ENCODE measurements around the gene GSN.

The GSN gene

DNA sequence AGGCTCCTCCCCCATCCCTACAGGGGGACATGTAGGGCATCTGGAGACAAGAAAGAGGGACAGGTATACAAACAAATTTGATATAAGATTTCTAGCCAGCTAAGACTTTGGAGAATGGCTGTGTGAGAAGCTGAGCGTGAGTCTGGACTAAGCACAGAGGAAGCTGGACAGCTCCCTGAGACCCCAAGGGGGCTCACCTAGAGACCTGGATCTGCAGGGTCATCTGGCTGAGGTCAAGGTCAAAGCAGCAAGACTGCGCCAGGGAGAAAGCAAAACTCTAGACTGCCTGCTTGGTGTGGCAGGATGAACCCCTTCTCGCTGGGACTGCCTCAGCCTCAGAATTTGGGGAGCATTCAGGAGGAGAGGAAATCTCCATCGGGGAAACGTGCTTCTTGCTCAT is 8.0 kb upstream of the GSN start:
- no peak overlapping the region for H3K27ac ChIP-seq

DNA sequence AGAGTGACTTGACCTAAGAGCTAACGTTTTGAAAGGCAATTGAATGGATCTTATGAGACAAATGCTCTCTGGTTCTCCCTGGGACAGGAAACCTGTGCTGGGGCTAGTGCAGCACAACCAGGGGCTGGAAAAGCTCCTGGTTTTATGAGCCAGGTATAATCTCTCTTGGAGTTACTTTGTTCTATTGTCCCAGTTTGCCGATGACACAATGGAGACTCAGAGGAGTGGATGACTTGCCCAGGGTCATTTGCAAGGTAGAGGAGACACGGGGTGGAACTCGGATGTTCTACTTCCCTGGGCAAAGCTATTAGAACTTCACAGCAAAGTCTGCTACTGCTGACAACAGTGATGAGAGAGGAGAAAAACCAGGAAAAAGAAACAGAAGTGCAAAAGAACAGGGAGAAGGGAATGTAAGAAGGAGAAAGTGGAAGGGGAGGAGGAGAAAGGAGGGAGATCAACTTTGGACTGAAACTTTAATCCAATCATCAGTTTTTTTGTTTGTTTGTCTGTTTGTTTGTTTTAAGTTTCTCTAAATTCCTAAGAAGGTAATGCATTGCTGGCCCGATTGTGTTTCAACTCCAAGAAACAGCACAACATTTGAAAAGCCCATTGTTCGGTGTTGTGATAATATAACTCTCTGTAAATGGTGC is 7.4 kb upstream of the GSN start:
- no peak overlapping the region for H3K27ac ChIP-seq
- TF ChIP-seq, protein P1, sequence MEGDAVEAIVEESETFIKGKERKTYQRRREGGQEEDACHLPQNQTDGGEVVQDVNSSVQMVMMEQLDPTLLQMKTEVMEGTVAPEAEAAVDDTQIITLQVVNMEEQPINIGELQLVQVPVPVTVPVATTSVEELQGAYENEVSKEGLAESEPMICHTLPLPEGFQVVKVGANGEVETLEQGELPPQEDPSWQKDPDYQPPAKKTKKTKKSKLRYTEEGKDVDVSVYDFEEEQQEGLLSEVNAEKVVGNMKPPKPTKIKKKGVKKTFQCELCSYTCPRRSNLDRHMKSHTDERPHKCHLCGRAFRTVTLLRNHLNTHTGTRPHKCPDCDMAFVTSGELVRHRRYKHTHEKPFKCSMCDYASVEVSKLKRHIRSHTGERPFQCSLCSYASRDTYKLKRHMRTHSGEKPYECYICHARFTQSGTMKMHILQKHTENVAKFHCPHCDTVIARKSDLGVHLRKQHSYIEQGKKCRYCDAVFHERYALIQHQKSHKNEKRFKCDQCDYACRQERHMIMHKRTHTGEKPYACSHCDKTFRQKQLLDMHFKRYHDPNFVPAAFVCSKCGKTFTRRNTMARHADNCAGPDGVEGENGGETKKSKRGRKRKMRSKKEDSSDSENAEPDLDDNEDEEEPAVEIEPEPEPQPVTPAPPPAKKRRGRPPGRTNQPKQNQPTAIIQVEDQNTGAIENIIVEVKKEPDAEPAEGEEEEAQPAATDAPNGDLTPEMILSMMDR (IDR thresholded peaks at IDR 0.05): no peak
- no peak for TF ChIP-seq ZFX (IDR thresholded peaks at IDR 0.05; ENCODE audit: borderline replicate concordance)

More for the DNA sequence above, 8.0 kb upstream of the GSN start:
- TF ChIP-seq ZFX (IDR thresholded peaks at IDR 0.05; ENCODE audit: borderline replicate concordance): no peak
- TF ChIP-seq, protein P1 (IDR thresholded peaks at IDR 0.05): no peak

DNA sequence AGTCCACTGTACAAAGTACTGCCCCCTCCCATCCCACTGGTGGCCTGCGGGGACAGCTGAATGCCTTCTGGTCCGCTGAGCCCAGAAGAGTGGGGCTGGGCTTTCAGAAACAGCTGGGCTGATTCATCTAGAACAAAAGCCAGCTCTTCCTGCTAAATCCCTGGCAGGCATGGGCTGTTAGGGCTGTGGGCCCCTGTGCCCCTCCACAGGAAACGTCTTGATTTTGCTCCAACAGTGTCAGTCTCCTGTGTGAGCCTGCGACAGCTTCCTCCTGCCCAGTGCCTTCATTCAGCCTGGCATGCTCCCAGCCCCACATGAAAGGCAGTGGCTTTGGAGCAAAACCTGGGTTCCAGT is 6.9 kb upstream of the GSN start:
- TF ChIP-seq, protein P1 (IDR thresholded peaks at IDR 0.05): no peak
- TF ChIP-seq ZFX (IDR thresholded peaks at IDR 0.05; ENCODE audit: borderline replicate concordance): no peak
- H3K27ac ChIP-seq: no peak overlapping the region

DNA sequence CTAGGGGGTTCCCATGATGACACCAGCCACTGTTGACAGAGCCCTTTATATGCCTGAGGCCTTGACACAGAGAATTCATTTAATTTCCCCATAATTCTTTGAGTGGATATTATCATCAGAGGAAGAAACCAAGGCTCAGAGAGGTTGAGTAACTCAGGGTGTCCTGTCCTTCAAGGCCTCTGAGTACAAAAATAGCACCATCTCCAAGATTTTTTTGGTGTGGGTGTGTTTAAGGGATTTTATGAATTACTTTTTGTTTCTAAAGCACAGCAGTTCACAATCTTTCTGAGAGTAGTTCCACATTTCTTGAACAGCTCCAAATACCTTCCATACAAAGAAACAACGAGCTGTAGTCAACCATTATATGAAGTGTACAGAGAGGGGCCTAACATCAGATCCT is 6.2 kb upstream of the GSN start:
- no peak for TF ChIP-seq ZFX (IDR thresholded peaks at IDR 0.05; ENCODE audit: borderline replicate concordance)
- TF ChIP-seq, protein P1 (IDR thresholded peaks at IDR 0.05): no peak
- no peak overlapping the region for H3K27ac ChIP-seq

DNA sequence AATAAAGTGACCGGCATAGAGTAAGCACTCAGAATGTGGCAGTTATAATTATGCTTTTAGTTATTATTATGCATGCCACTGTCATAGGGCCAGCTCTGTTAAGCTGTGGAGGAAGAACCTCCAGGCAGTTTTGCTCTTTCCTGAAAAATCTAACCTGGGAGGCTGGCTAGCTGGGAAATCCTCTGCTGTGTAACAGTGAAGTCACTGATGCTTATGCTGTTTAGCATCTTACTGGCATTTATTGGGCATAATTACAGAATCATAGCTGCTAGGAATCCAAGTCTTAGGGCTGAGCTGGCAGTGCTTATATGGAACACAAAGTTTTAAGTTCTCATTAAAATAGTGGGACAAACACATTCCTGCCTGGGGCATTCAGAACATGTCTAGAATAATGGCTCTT is 5.5 kb upstream of the GSN start:
- TF ChIP-seq, protein P1 (IDR thresholded peaks at IDR 0.05): no peak
- no peak for TF ChIP-seq ZFX (IDR thresholded peaks at IDR 0.05; ENCODE audit: borderline replicate concordance)
- no peak overlapping the region for H3K27ac ChIP-seq

DNA sequence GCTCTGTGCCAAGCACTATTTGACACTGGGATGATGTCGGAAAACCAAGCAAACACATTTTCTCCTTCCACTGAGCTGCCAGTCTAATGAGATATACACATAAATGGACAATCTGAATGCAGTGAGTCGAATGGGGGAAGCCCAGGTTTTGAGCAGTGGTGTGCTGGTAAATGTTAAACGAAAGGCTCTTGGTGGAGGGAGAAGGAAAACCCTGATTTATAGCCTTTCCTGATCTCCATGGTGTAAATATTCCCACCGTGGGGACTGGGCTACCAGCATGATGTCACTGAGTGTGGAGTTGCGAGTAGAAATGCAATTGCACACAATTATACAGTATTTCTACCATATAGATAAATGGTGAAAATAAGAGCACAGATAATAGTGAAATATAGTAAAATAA is 5.0 kb upstream of the GSN start:
- no peak for TF ChIP-seq ZFX (IDR thresholded peaks at IDR 0.05; ENCODE audit: borderline replicate concordance)
- TF ChIP-seq, protein P1 (IDR thresholded peaks at IDR 0.05): no peak
- H3K27ac ChIP-seq: no peak overlapping the region

DNA sequence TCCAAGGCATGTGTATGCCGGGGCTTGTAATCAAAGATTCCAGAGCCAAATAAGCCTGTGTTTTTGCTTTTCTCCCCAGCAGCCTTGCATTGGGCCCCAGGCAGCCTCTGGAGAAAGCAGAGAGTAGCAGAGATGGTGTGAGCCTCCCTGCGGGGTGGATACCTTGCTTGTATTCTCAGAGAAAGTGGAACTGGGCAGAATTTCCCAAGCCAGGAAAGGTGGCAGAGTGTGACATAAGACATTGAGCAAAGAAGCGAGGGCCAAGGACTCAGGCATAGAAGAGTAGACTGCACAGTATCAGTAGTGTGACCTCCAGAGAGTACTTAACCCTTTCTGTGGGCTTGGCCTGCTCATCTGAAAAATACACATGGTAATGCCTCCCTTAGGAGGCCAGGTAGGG is 1.6 kb upstream of the GSN start:
- no peak overlapping the region for H3K27ac ChIP-seq
- TF ChIP-seq, protein P1 (IDR thresholded peaks at IDR 0.05): no peak
- TF ChIP-seq ZFX (IDR thresholded peaks at IDR 0.05; ENCODE audit: borderline replicate concordance): no peak
